Hematopoietic multipotent progenitor cell treated with erythropoietin and hydrocortisone succinate and interleukin-3 and kit ligand, for 15 days (in vitro differentiated cells): Measurements from ENCODE around the gene MXRA8.

Experiments
- DNase-seq: peaks from one replicate; pipeline ENCODE4 v3.0.0-alpha.2; 2015; ENCODE audit warnings: low spot score

Gene MXRA8

DNA sequence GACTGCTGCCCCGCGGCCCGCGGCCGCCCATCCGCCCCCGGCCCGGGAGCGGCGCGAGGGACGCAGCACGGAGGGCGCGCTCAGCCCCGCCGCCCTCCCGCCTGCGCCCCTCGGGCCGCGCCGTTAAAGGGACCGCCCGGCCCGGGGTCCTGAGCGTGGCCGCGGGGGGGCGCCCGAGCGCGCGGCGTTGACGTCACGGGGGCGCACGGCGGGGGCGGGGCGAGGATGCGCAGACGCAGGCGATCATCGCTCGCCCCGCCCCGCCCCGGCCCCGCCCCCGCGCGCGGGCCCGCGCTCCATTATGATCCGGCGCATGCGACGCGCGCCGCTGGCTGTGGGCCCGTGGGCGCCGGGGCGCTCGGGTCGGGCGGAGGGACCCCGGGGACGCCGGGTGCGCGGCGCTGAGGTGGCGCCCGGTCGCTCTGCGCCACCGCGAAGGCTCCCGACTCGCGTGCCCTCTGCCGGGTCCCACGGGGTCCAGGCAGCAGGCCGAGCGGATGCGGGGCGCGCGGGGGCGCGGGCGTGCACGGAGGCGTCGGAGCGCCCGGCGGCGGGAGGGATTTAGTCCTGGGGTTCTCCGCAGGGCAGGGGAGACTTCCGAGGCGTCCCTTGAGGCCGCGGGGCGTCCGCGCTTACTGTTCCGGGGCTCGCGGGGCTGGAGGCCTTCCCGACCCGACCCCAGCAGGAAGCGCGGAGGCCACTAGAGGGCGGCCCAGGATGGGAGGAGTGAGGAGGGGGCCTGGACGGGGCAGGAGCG is 8.9 kb downstream of the MXRA8 start, which contains the start of gene DVL1:
TSS of gene DVL1 (minus strand) at position 163 of the 757 bp plus-strand sequence. CDS start 353 bp downstream, outside the sequence.
- peak; percentile 76 for DNase-seq

DNA sequence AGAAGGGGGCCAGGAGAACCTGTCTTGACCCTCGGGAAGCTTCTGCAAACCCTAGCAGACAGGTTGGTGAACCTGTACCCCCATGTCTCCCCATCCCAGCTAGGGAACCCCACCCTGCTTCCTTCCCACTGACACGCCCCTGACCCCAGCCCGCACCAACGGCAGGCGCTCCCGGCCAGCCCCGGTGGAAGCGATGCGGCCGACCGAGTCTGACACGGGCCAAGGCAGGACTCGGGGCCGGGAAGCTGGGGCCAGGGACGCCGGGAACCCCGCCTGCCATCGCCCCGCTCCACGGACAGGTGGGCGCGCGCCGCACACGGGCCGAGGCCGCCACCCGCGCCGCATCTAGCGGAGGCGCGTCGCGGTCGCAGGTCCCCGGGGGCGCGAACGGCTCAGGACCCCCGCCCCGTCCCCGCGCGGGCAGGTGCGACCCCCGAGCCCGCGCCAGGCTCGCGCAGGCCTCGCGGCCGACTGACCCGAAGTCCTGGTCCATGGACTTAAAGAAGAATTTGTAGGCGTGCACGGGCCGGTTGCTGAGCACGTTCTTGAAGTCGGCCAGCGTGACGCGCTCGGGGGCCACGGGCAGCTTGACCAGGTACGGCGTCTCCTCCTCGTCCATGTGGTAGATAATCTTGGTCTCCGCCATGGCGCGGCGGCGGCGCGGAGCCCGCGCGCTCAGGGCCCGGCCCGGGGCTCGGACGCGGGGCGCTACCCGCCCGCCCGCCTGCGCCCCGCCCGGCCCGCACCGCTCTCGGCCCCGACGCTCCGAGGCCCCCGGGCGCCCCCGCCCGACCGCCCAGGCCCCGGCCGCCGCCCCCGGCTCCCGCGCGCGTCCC is 9.7 kb downstream of the MXRA8 start:
- DNase-seq: no peak

DNA sequence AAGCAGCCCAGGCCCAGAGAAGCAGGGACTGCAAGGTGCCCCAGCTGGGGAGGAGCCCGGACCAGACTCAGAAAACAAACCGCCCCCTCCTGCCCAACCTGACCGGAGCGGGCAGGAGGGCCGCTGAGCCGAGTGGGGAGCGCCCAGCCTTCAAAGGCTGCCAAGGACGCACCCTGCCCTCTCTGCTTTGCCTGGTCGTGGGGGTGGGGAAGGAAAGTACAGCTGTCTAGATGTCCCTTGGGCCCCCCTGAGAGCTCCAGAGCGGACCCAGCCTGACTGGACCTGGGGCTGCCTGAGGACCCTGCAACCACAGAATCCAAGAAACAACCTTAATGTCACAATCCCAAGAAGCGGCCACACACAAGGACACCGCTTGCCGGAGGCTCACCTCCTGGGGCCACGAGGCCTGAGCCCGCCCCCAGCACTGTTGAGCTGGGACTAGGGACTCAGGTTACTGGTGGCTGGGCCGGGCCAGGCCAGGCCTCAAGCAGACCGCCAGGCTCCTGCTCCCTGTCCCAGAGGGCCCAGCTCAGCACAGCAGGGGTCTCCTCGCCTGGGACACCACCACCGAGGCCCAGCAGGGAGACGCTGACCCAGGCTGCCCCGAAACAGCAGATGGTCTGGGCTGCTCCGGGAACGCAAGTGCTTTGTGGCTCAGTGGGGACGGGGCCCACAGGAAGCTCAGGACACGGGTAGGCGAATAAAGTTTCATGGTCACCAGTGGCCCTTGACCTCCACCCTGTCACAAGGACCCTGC is 10.5 kb downstream of the MXRA8 start:
- no peak for DNase-seq

DNA sequence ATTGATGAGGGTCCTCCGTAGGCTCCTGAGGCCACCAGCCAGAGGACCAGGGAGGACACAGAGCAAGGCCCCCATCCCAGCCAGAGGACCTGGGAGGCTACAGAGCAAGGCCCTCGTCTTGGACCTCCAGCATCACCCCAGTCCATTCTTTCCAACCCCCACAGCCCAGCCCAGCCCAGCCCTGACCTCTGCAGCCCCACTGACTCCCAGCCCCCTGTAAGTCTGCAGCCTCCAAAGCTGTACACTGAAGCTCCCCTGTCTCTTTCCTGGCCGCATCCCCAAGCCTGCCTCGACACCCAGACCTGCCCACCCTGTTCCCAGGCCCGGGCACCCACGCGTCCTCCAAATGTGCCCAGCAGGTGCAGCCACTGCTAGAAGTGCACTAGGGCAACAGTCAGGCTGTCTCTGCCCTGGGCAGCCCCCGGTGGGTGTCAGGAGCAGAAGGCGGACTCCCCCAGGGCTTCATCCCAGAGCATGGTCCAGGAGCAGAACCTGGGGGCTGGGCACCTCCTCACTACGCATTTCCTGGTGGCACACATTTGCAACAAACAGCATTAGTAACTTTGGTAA is 11.2 kb downstream of the MXRA8 start:
- DNase-seq: no peak

DNA sequence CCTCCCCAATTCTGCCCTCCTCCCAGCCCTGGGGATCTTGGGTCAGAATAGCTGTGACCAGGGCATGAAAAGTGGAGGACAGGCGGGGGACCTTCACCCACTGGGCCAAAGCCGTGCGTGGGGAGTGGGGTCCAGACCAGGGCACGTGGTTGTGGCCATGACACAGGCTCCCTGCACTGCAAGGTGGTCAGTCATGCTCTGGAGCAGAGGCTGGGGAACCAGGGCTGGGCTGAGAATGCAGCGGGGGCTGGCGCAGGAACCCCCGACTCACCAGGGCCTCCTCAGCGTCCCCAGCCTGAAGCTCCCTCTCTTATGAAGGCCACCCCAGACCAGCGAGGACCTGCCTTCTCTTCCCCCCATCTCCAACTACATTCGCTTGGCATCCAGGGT is 11.9 kb downstream of the MXRA8 start:
- DNase-seq: no peak

DNA sequence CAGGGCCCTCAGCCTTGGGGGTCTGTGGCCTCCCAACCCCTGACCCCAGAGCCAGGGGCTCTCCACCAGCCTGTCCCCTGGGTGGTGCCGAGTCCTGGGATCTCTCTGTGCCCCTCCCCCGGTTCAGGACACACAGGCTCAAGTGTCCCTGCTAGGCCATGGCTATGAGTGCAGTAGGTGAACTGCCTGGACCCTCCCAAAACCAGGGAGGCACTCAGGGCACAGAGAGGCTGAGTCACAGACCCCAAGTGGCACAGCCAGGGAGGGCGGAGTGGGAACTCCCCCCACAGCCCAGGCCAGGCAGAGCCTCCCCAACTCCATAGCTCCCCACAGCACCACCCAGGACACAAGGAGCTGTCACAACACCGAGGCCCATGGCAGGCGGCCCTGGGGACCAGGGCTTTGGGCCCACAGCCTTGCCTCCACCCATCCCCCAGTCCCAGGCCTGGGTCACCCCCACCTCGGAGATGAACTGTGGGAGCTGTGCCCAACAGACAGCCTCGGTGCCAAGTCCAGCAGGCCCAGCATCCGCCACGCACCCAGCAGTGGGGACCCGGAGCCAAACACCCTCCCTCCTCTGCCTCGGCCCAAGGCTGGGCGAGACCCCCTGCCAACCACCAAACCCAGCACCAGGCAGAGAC is 12.4 kb downstream of the MXRA8 start:
- DNase-seq: no peak

DNA sequence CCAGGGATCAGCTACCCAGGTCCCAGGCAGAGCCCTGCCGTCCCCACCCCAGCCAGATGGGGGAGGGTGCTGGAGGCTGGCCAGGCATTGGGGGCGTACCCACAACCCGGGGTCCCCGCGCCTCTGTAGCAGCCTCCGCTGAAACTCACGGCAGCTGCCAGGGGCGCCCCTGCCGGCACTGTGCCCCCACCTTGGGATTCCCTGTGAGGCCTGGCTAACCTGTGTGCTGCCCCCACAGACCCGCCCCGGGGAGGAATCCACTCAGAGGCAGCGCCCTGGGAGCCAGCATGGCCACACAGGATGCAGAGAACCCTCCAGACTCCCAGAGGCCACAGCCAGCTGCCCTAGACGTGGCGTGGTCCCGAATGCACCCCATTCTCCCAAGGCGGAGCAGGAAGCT is 13.0 kb downstream of the MXRA8 start:
- DNase-seq: no peak

DNA sequence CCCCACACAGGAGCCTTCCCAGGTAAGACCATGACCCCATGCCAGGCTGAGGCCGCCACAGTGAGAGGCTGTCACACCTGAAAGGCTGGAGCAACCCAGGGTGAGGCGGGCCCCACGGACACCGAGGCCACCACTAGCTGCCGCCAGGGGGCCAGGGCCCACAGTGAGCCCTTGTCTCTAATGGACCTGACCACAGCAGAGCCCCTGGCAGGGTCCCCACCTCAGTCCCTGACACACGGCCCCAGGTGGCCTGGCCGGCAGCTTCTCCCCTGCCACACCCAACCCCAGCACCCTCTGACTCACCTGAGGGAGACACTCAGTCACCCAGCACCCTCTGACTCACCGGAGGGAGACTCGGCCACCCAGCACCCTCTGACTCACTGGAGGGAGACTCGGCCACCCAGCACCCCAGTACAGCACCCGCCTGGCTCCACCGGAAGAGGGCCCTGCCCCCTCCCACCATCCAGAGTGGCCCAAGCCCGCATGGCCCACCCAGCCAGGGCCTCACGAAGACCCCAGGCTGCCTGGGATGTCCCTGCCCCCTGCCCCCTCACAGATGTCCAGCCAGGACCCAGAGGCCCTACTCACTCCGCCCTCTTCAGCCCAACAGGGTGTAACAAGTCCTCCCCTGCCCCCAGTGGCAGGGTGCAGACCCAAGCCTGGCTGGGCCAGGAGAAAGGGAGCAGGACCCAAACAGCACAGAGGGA is 13.5 kb downstream of the MXRA8 start:
- DNase-seq: peak; percentile 25

DNA sequence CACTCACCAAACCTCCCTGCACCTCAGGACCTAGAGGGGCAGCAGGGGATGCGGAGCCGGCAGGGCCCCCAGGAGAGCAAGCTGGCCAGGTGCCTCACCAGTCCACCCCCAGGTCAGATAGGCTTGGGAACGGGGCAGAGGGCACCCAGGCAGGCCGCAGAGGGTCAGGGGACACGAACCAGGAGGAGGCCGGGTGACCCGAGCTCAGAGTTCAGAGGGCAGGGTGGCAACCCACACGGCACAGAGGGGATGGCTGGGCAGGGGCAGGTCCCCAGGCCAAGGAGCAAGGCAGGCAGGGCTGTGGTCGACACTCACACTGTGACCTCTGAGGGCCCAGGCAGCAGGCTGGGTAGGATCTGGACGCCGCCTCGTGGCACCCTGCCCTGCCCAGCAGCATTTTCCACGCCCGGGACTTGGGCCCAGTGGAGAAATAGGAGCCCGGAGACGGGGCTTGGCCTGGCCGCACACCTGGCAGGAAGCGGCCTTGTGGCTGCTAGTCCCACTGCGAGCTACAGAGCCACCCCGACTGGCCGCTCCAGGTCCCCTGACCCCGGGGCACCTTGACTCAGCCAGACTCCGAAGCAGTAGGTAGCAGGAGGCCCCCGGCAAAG is 14.4 kb downstream of the MXRA8 start:
- no peak for DNase-seq

DNA sequence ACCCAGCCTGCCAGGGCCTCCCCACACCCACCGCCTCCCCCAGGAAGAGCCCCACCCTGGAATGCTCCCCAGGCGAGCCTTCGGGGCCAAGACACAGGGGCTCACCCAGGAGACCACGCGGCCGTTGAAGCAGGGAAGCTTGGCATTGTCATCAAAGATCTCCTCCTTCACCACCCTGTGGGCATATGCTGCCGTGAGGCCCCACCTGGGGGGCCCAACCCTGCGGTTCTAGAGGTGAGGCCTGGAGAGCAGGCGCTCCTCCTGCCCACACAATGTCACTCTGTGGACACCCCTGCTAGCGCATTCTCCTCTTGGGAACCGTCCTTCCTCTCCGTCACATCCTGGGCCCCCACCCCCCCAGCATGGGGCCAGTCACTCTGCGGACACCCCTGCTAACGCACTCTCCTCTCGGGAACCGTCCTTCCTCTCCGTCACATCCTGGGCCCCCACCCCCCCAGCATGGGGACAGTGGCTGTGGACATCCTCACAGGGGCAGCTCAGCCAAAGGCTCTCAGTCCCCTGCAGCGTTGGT is 15.7 kb downstream of the MXRA8 start:
- no peak for DNase-seq

DNA sequence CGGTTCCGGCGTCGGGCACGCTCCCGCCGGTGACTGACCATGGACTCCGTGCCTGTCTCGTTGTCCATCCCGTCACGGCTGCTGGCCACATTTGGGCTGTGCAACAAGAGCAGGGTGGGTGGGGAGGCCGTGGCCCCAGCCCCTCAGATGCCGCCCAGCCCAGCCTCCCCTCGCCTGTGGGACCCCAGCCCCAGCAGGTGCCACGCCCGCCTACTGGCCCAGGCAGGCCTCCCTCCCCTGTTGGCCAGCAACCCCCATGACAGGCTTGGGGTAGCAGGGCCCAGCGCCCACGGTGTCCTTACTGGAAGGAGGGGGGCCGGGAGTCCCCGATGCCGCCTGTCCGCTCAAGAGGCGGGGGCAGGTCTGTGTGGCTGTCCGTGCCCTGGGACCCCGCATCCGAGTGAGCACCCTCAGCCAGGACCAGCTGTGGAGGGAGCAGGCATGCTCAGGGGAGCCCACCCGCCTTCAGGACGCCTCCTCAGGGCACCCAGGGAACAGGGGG is 16.2 kb downstream of the MXRA8 start:
- DNase-seq: no peak

DNA sequence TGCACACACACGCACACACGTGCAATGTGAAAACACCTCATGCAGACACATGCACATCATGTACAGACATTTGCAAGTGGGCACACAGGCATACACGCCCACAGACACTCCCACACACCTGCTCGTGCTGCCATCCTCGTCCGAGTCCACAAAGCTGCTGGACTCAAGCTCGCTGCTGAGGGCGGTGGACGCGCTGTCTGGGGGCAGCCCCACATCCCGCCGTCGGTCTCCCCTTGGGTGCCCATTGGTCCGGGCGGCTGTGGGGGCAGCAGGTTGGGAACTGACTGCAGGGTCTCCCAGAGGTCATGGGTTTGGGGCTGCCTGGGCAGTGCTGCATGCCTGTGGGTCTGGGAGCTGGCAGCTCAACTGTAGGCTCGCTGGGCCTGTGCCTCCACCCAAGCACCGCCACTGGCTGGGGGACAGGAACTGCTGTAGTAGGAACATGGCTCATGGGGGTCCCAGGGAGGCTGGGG is 16.8 kb downstream of the MXRA8 start:
- DNase-seq: no peak

DNA sequence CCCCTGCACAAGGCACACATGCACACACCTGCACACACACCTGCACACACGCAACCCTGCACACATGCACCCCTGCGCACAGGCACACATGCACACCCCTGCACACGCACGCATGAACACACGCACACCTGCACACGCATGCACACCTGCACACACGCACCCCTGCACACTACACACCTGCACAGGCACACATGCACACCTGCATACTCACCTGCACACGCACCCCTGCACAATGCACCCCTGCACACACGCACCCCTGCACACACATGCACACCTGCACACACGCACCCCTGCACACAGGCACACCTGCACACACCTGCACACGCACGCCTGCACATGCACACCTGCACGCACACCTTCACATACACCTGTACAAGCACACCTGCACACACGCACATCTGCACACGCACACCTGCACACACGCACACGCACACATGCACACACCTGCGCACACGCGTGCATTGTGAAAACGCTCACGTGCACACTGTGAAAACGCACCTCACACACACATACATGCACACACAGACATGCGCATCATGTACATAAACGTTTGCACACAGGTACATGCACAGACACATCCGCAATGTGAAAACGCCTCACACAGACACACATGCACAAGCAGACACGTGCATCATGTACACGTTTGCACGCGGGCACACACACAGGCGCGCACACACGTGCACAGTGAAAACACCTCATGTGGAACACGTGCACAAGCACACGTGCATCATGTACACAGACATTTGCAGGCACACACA is 17.4 kb downstream of the MXRA8 start:
- no peak for DNase-seq

DNA sequence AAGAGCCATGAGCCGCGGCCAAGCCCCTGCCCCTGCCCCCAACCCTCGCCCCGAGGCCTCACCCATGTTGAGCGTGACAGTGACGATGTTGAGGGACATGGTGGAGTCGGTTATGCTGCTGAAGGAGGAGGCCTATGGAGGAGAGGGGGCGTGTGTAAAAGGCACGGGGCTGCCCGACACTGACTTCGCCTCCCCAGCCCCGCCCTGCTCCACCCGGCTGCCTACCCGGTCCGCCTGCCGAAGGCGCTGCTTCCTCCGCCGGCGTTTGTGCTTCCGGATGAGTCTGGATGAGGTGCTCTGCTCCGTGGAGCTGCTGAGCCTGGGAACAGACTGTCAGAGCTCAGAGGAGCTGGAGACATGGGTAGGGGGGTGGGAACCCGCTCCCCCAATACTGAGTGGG is 18.2 kb downstream of the MXRA8 start:
- DNase-seq: no peak

DNA sequence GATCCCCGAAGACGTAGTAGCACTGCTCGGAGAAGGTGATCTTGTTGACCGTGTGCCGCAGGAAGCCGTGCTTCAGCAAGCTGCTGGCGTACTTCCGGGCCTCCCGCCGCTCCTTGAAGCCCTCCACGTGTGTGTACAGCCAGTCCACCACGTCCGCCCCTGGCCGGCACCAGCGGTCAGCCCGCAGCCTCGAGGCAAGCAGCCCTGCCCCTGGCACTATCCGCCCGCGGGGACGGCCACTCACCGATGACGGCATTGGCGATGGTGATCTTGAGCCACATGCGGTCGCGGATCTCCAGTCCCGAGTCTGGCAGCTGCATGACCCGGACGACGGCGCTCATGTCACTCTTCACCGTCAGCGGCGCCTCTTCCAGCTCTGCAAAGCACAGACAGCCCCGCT is 20.1 kb downstream of the MXRA8 start:
- DNase-seq: no peak

DNA sequence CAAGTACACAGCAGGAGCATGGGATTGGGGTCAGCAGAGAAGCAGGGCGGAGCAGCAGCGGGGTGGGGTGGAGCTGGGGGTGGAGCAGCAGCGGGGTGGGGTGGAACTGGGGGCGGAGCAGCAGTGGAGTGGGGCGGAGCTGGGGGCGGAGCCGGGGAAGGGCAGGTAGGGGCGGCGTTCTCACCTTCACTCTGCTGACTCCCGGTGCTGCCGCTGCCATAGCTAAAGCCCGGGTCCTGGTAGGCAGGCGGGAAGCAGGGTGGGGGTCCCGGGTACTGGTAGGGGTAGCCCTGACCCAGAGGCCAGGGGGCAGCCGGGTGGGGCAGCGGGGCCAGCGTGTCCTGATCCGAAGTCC is 20.6 kb downstream of the MXRA8 start:
- no peak for DNase-seq

DNA sequence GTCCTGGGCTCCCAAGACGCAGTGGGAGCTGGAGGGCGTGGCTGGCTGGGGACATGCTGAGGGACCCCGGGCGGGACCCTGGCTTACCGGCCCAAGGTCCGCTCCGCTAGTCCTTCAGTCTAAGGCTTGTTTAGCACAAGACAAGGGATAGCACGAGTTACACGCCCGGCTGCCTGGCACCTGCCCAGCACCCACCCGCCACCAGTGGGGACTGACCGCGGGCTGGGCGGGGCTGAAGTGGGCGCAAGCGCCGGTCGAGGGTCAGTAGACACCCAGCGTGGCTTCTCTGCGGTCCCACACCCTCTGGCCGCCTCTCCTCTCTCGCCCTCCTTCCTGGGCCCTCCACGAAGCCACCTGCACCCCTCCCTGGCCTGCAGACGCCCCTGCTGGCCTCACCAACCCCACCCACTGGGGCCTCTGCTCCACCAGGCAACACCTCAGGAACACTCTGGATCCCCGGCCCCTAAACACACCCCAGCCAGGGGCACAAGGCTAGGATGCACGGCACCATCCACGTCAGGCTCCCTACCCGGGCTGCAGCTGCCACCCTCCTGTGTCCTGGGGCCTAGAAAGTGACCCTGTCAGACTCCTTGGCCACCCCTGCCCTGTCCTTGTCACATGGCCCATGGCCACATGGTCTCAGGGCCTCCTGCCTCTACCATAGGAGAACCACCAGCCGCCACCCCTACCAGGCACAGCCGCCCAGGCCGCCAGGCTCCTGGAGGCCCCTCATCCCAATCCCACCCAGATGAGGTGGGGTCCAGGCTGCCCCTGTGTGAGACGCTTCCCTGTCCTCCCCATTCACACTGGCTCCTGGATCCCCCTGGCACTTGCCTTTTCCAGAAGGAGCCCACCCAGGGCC is 21.2 kb downstream of the MXRA8 start:
- no peak for DNase-seq

DNA sequence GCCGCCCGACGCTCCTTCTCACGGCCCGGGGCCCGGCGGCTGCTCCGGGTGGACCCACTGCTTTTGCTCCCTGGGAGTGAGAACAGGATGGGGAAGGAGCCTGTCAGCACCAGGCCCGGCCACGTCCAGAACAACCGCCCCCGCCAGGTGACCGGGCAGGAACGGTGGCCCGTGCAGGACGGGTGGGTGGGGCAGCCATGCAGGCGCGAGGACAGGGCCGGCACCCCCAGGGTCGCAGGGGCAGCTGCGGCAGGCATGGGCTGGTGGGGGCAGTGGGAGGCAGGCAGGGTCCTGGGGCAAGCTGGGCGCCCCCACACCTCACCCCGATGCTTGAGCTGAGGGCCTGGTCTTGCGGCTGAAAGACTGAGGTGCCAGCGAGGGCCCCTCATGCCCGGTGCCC is 21.9 kb downstream of the MXRA8 start:
- DNase-seq: no peak
